Naive thymus-derived CD8-positive, alpha-beta T cell (primary cell): Measurements from ENCODE around the gene KRTAP17-1. TPM values are rescaled to one million over a fixed set of nuclear protein-coding genes. Genes with fewer than 3 reads are reported as not detected.
"Not testable (repeated sequence)": the region's sequence is repeated elsewhere in the genome, so short reads cannot be mapped to it uniquely, and the experiment has no call there.

Experiments used
- ATAC-seq, 2 donors: fragments of 150-1000 bp; cut with Tn5 transposase in 1 of 2; sonication (Bioruptor Pico), chemical (Tn5 transposase) in 1 of 2; 1 replicate in 1 of 2; 2 replicates in 1 of 2; pipeline ENCODE4 v1.10.0; 2021; ENCODE audit warnings: mild to moderate bottlenecking in 2 of 2, moderate library complexity in 2 of 2
- POLR2A ChIA-PET: fragments of 350-600 bp; sonication (Branson Sonifier 250); formaldehyde crosslinking; loops from one replicate; lab custom pipeline; 2021; ENCODE audit warnings: antibody characterized with exemption; lab: Charles Lee
- DNase-seq, 10 donors: peaks; one replicate each; pipeline versions ENCODE4 v3.0.0 to v3.0.0-alpha.2; 2020 to 2022
- H3K27ac Mint-ChIP-seq, 10 donors: one replicate each; pipeline ENCODE4 v1.8.0; 2020 to 2022; ENCODE audit warnings: mild to moderate bottlenecking in 10 of 10, mixed read lengths in 10 of 10, moderate library complexity in 4 of 10, inconsistent platforms in 1 of 10
- H3K27me3 Mint-ChIP-seq, 5 donors: one replicate each; pipeline ENCODE4 v1.8.0; 2021 to 2022; ENCODE audit warnings: mixed read lengths in 5 of 5
- H3K36me3 Mint-ChIP-seq, 3 donors: one replicate each; pipeline ENCODE4 v1.8.0; 2020 to 2022; ENCODE audit warnings: mixed read lengths in 3 of 3, mild to moderate bottlenecking in 2 of 3, inconsistent platforms in 1 of 3
- H3K4me1 Mint-ChIP-seq, 4 donors: one replicate each; pipeline ENCODE4 v1.8.0; 2021 to 2022; ENCODE audit warnings: mixed read lengths in 4 of 4
- H3K4me3 Mint-ChIP-seq, 10 donors: one replicate each; pipeline ENCODE4 v1.8.0; 2020 to 2022; ENCODE audit warnings: mild to moderate bottlenecking in 10 of 10, mixed read lengths in 10 of 10, moderate library complexity in 6 of 10, inconsistent platforms in 1 of 10
- H3K9me3 Mint-ChIP-seq, 9 donors: one replicate each; pipeline ENCODE4 v1.8.0; 2020 to 2022; ENCODE audit warnings: mixed read lengths in 9 of 9, mild to moderate bottlenecking in 3 of 9, inconsistent platforms in 1 of 9, moderate library complexity in 1 of 9
- polyA plus RNA-seq, 3 donors: library from polyadenylated mRNA; unstranded; fragments of 300-500 nt; fragmentation: Illumina TruSeq; gene quantifications; one replicate each; pipeline ENCODE4 v1.2.3, GENCODE V29; 2021
- total RNA-seq, 8 experiments: library from RNA in 2 of 8; stranded (reverse) in 2 of 8; gene quantifications; one replicate each; pipeline ENCODE4 v1.2.3 and lab custom pipeline; 2021 to 2026

Gene KRTAP17-1, protein sequence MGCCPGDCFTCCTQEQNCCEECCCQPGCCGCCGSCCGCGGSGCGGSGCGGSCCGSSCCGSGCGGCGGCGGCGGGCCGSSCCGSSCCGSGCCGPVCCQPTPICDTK
- total RNA-seq, result not detected
- not detected for polyA plus RNA-seq
- total RNA-seq (lab: John Stamatoyannopoulos, UW), result 0 reads per million in 6 experiments

DNA sequence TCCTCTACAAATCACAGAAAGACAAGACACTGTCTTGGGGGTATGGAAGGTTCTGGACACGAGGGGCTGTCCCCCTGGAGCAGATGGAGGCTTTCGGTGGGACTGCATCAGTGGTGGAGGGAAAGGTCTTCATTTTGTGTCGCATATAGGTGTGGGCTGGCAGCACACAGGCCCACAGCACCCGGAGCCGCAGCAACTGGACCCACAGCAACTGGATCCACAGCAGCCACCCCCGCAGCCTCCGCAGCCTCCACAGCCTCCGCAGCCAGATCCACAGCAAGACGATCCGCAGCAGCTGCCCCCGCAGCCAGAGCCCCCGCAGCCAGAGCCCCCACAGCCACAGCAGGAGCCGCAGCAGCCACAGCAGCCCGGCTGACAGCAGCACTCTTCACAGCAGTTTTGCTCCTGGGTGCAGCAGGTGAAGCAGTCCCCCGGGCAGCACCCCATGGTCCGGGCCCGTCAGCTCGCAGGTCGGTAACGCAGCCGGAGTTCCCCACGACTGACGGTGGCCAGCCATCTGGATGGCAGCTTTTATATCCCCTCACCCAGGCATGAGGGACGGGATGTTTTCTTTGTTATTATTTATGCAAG, at the start of gene KRTAP17-1:
KRTAP17-1 (minus strand) TSS at position 507 of the 591 bp plus-strand sequence; CDS start at position 447, 60 bp downstream.
- POLR2A ChIA-PET, result no interaction called here
- no peak within 1 kb of the TSS for H3K4me3 Mint-ChIP-seq
- peak within 1 kb of the TSS in 3 of 10 donors; percentile 20 to 34 (median 33) for H3K27ac Mint-ChIP-seq

DNA sequence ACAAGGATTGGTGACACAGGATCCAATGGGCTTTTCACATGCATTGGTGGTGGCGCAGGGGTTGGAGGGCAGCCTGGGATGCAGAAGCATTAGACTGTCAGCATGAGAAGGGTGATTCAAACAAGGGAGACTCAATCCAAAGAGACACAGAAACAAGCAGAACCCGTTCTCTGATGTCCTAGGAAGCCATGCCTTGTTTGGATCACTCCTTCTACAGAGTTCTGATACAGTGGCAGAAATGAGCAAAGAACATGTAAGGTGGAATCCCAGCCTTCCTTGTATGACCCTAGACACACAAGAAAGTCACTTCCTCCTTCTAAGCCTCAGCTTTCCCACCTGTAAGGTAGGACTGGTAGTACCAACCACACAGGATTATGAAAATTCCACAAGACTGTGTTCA, 48.4 kb upstream of the KRTAP17-1 start:
- no peaks in the 10 kb centered on the region for H3K36me3 Mint-ChIP-seq
- peak overlapping the region in 1 of 10 donors; percentile 66 for H3K27ac Mint-ChIP-seq
- peaks cover 0 to 8% (median 2%) of the 10 kb centered on the region in 4 donors for H3K4me1 Mint-ChIP-seq
- no peak for ATAC-seq
- H3K27me3 Mint-ChIP-seq, result peaks cover 0 to 3% (median 0%) of the 10 kb centered on the region in 5 donors
- no peak for DNase-seq
- POLR2A ChIA-PET, result no interaction called here
- no peak overlapping the region for H3K4me3 Mint-ChIP-seq
- peaks cover 0 to 3% (median 0%) of the 10 kb centered on the region in 9 donors for H3K9me3 Mint-ChIP-seq

More for the DNA sequence above, at the start of gene KRTAP17-1:
- ATAC-seq (no peak), DNase-seq (peak in 1 of 10 donors; percentile 50)
- Mint-ChIP-seq H3K36me3 (peaks cover 0 to 16% (median 13%) of the 10 kb centered on the region in 3 donors), H3K27me3 (no peaks in the 10 kb centered on the region), H3K9me3 (peaks cover 0 to 13% (median 8%) of the 10 kb centered on the region in 9 donors), H3K4me1 (peaks cover 12 to 24% (median 20%) of the 10 kb centered on the region in 4 donors)

DNA sequence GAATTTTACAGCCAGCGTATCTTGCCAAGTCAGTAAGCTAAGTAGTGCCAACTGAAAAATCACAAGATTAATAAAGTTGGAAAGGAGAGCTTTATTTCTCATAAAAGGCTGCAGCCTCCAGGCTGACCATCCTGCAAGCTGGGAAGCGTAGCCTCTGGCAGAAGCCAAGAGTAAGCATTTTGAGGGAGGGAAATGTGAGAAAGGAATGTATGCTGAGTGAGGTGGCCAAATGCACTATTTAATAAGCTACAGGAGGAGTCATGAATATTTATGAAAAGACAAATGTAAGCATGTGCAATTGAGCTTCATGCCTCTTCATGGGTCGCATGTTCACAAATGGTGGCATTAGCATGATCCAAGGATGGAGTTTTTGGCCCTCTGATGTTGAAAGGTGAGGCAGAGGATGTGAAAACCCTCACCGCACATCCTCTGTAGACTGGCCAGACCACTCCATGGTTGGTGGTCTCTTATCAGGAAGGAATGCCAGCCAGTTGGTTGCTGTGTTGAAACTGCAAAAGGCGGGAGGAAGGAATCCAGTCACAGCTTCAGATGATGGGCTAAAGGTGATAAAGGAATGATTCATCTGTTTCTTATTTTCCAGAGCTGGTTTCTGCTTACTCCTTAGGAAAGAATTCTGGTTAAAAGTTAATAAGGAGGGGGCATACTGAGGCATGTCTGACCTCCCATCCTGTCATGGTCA, 44.9 kb upstream of the KRTAP17-1 start:
- Mint-ChIP-seq H3K4me1 (peaks cover 0 to 8% (median 2%) of the 10 kb centered on the region in 4 donors), H3K9me3 (peaks cover 0 to 9% (median 2%) of the 10 kb centered on the region in 9 donors), H3K27me3 (peaks cover 0 to 7% (median 0%) of the 10 kb centered on the region in 5 donors), H3K4me3 (peak overlapping the region in 1 of 10 donors; percentile 46), H3K27ac (no peak overlapping the region), H3K36me3 (peaks cover 0 to 12% (median 0%) of the 10 kb centered on the region in 3 donors)
- ATAC-seq (no peak), DNase-seq (no peak)
- POLR2A ChIA-PET, result no interaction called here

DNA sequence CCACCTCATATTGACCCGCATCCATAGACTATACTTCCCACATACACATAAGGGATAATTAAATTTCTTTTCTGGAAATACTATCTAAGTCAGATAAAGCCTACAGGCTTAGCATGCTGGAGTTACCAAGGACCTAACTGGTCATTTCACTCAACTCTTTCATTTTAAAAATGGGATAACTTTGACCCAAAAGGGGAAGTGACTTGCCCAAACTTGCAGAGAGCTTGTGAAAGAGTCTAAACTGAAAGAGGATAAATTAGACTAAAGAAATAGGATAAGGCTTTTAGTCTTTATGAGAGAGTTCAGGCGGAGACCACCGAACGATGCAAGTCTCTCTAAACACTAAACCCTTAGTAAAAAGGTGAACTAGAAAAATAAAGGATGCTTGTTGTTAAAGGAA, 39.0 kb upstream of the KRTAP17-1 start:
- POLR2A ChIA-PET, result no interaction called here
- Mint-ChIP-seq H3K9me3 (peaks cover 0 to 11% (median 7%) of the 10 kb centered on the region in 9 donors), H3K4me3 (no peak overlapping the region), H3K27me3 (peaks cover 0 to 10% (median 0%) of the 10 kb centered on the region in 5 donors), H3K36me3 (peaks cover 0 to 12% (median 0%) of the 10 kb centered on the region in 3 donors), H3K27ac (no peak overlapping the region), H3K4me1 (peaks cover 7 to 13% (median 11%) of the 10 kb centered on the region in 4 donors)
- no peak for ATAC-seq
- DNase-seq, result no peak

DNA sequence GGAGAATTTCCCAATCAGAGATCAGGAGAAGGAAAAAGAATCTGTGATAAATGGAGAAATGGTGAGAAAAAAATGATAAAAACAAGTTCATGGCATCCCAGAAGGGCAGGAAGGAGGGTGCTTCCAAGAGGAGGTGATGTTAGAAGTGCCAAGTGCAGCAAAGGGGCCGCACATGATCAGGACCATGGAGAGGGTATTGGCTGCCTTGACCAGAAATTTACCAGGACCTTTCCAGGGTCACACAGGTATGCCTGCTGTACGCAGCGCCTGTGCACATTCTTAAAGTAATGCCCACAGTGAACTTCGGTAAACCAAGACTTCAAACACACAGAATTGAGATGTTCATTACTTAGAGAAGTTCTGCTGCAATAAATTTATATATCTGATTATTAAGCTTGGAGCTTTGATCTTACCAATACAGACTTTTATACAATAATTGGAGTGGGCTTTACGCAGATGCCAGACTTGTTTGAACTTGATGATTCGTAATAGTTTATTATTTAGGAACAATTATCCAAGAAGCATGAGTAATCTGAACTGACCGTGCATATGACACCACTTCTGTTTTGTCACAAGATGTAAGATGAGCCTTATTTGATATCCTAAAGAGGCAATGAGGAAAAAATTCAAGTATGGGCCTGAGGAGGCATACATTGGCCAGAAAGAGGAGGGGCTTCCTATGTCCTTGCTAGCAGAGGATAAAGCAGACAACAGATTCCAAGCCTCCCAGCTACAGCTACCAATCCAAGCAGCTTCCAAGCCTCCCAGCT, 37.3 kb upstream of the KRTAP17-1 start:
- Mint-ChIP-seq H3K4me1 (peaks cover 10 to 17% (median 12%) of the 10 kb centered on the region in 4 donors), H3K27ac (peak overlapping the region in 1 of 10 donors; percentile 2), H3K27me3 (peaks cover 0 to 10% (median 0%) of the 10 kb centered on the region in 5 donors), H3K4me3 (no peak overlapping the region), H3K9me3 (peaks cover 0 to 11% (median 7%) of the 10 kb centered on the region in 9 donors), H3K36me3 (peaks cover 0 to 12% (median 0%) of the 10 kb centered on the region in 3 donors)
- DNase-seq (no peak), ATAC-seq (no peak)
- POLR2A ChIA-PET, result no interaction called here

DNA sequence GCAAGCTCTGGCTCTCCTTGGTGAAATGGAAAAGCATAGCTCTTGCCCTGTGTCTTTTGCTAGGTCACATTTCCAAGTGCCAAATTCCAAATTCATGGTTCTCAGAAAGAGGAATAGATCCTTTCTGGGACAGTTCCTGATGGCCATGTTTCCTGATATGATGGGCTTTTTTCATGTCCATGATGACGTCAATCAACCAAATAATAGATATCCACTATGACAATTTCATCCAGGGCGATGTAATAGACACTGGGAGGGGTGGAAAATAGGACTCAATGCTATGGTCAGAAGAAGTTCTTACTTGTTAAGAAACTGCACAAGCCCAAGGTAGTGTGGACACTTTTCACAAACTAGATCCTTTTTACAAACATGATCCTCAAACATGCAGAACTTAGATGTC, 35.7 kb upstream of the KRTAP17-1 start:
- H3K27me3 Mint-ChIP-seq, result peaks cover 0 to 6% (median 0%) of the 10 kb centered on the region in 5 donors
- peaks cover 0 to 11% (median 4%) of the 10 kb centered on the region in 9 donors for H3K9me3 Mint-ChIP-seq
- H3K27ac Mint-ChIP-seq, result peak overlapping the region in 1 of 10 donors; percentile 27
- H3K36me3 Mint-ChIP-seq, result peaks cover 0 to under 1% (median 0%) of the 10 kb centered on the region in 3 donors
- peaks cover 10 to 23% (median 13%) of the 10 kb centered on the region in 4 donors for H3K4me1 Mint-ChIP-seq
- ATAC-seq (no peak), DNase-seq (no peak)
- POLR2A ChIA-PET, result interaction anchor here (1.3 kb wide), 1 partner anchor 42 kb away, joined by 3 read pairs; no protein-coding TSS in a partner anchor
- no peak overlapping the region for H3K4me3 Mint-ChIP-seq

DNA sequence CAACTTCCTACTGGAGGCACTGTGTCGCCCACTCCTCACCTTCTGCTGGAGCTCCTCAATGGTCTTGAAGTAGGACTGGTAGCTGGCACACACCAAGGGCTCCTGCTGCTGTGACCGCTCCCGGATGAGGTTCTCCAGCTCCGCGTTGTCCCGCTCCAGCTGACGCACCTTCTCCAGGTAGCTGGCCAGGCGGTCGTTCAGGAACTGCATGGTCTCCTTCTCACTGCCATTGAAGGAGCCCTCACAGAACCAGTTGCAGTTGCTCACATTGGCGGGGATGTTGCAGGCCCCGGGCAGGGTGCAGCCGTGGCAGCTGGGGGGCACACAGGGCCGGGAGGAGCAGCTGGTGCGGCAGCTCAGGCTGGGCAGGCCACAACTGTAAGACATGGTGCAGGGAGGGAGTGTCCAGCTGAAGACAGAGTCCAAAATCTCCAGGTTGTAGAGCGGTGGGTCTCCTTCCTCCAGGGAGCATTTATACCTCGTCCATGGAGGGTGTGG, 34.9 kb upstream of the KRTAP17-1 start, which contains the start of gene KRT33A:
KRT33A (minus strand) TSS at position 448 of the 498 bp plus-strand sequence; CDS start at position 387, 61 bp downstream.
- H3K27me3 Mint-ChIP-seq, H3K4me3 Mint-ChIP-seq, DNase-seq, H3K36me3 Mint-ChIP-seq, ATAC-seq: not testable (repeated sequence)
- H3K4me1 Mint-ChIP-seq, result peaks cover 10 to 23% (median 13%) of the 10 kb centered on the region in 4 donors
- peak within 1 kb of the TSS in 5 of 10 donors; percentile 6 to 62 (median 45) for H3K27ac Mint-ChIP-seq
- H3K9me3 Mint-ChIP-seq, result peaks cover 0 to 11% (median 0%) of the 10 kb centered on the region in 9 donors
- POLR2A ChIA-PET, result interaction anchor here (0.7 to 1.1 kb wide), 2 partner anchors 9 to 24 kb away, joined by 3 to 5 read pairs; no protein-coding TSS in a partner anchor

DNA sequence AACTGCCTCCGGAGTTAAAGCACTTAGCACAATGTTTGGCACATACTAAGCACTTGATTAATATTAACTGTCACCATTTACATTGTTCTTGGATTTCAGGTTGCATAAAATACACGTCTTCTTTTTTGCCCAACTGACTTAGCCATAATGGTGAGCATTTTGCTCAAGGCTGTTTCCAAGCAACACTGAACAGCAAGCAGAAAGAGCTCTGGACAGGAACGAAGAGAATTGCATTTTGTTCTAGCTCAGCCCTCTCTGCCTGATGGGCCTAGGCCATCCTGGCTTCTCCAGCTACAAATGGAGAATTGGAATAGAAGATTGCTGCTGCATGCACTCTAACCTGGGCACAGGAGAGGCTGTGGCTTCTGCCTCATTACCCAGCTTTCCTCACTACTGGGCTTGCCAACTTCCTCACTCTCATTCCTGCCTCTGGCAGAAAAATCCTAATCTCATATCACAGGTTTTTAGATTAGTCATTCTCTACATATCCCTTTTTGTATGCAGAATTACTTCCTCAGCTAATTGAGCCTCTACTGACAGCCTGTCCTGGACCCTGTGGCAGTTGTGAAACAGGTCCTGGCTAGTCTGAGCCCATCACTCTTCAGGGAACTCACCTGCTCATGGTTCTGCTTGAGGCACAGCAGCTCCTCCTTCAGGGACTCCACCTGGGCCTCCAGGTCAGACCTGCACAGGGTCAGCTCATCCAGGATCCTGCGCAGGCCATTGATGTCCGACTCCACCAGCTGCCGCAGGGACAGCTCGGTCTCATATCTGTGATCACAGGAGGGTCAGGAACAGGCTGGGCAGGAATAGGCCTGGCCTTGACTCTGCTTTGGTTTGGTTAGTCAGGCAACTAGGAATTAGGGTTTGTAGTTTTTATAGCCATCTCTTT, 32.6 kb upstream of the KRTAP17-1 start:
- H3K9me3 Mint-ChIP-seq, result peaks cover 0 to 16% (median 4%) of the 10 kb centered on the region in 9 donors
- H3K36me3 Mint-ChIP-seq, result peaks cover 0 to 9% (median 4%) of the 10 kb centered on the region in 3 donors
- H3K4me1 Mint-ChIP-seq, result peaks cover 12 to 27% (median 19%) of the 10 kb centered on the region in 4 donors
- POLR2A ChIA-PET, result interaction anchor here (1.0 kb wide), 1 partner anchor 40 kb away, joined by 3 read pairs; no protein-coding TSS in a partner anchor
- H3K27me3 Mint-ChIP-seq, result peaks cover 0 to 8% (median 0%) of the 10 kb centered on the region in 5 donors
- ATAC-seq (no peak), DNase-seq (no peak)
- H3K4me3 Mint-ChIP-seq, result no peak overlapping the region
- H3K27ac Mint-ChIP-seq, result peak overlapping the region in 1 of 10 donors; percentile 72

DNA sequence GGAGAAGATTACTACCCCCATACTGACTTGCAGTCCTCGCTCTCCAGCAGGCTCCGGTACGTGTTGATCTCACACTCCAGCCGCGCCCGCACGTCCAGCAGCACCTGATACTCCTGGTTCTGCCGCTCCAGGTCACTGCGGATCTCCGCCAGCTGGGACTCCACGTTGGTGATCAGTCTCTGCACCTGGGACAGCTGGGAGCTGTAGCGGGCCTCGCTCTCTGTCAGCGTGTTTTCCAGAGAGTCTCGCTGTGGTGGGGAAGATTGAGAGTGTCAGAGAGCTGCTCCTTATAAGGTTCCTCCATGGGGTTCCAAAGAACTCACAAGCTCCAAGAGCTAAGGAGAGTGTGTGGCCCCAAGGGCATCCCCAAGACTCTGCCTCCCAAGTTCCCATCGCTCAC, 30.9 kb upstream of the KRTAP17-1 start:
- not testable (repeated sequence) for H3K27me3 Mint-ChIP-seq, ATAC-seq, H3K4me3 Mint-ChIP-seq, DNase-seq
- Mint-ChIP-seq H3K36me3 (peaks cover 0 to 16% (median 11%) of the 10 kb centered on the region in 3 donors), H3K9me3 (peaks cover 0 to 23% (median 10%) of the 10 kb centered on the region in 9 donors), H3K27ac (peak overlapping the region in 1 of 10 donors; percentile 51), H3K4me1 (peaks cover 18 to 34% (median 26%) of the 10 kb centered on the region in 4 donors)
- POLR2A ChIA-PET, result interaction anchor here (1.1 kb wide), 1 partner anchor 22 kb away, joined by 3 read pairs; no protein-coding TSS in a partner anchor

DNA sequence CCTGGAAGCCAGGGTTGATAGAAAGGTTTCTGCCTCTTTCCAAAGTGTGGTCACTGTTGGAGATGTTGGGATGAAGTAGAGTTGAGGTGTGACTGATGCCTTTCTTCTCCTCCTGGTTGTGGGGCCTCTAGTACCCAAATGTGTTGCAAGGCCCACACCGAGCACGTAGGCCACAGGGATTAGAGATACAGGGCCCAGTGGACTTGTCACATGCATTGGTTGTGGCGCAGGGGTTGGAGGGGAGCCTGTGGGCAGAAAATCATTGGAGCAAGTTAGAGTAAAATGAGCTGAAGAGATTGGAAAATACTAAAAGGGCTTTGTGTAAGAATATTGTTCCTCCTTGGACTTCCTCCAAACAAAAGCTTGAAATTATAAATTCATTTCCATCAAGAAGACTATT, 30.5 kb upstream of the KRTAP17-1 start:
- ATAC-seq (no peak), DNase-seq (no peak)
- H3K4me1 Mint-ChIP-seq, result peaks cover 18 to 38% (median 28%) of the 10 kb centered on the region in 4 donors
- H3K4me3 Mint-ChIP-seq, result no peak overlapping the region
- peaks cover 0 to 16% (median 11%) of the 10 kb centered on the region in 3 donors for H3K36me3 Mint-ChIP-seq
- H3K9me3 Mint-ChIP-seq, result peaks cover 0 to 24% (median 10%) of the 10 kb centered on the region in 9 donors
- H3K27ac Mint-ChIP-seq, result peak overlapping the region in 4 of 10 donors; percentile 34 to 78 (median 56)
- peaks cover 0 to 1% (median 0%) of the 10 kb centered on the region in 5 donors for H3K27me3 Mint-ChIP-seq
- POLR2A ChIA-PET, result interaction anchor here (1.1 kb wide), 1 partner anchor 22 kb away, joined by 3 read pairs; no protein-coding TSS in a partner anchor
